SK-N-SH treated with all-trans-retinoic acid at 6 μM for 48 hours (cell line): Measurements from ENCODE around the gene VPS25.

Experiments used
- ATAC-seq: fragments of 200-7000 bp; cut with Tn5 transposase; 3 replicates; pipeline ENCODE4 v1.9.1; 2020; ENCODE audit warnings: mild to moderate bottlenecking, moderate library complexity
- BACH2 ChIP-seq: fragments of 250-450 bp; sonication (Bioruptor Pico); IDR thresholded peaks from 2 replicates; pipeline ENCODE4 v1.9.0; 2021; ENCODE audit warnings: mild to moderate bottlenecking, borderline replicate concordance
- ESRRG ChIP-seq: fragments of 250-450 bp; sonication (Bioruptor Pico); IDR thresholded peaks from 2 replicates; pipeline ENCODE4 v1.6.1; 2021; ENCODE audit warnings: mild to moderate bottlenecking
- GLIS3 ChIP-seq: fragments of 250-450 bp; sonication (Bioruptor Pico); IDR thresholded peaks from 2 replicates; pipeline ENCODE4 v1.5.0; 2020; ENCODE audit warnings: mild to moderate bottlenecking, moderate library complexity
- ISL1 ChIP-seq: fragments of 250-450 bp; sonication (Bioruptor Pico); IDR thresholded peaks from 2 replicates; pipeline ENCODE4 v2.1.2; 2022; ENCODE audit warnings: mild to moderate bottlenecking, moderate library complexity
- OSR1 ChIP-seq: fragments of 250-450 bp; sonication (Bioruptor Pico); IDR thresholded peaks from 2 replicates; pipeline ENCODE4 v1.8.0; 2022; ENCODE audit warnings: moderate library complexity, mild to moderate bottlenecking, inconsistent platforms
- PPARA ChIP-seq: fragments of 250-450 bp; sonication (Bioruptor Pico); IDR thresholded peaks from 2 replicates; pipeline ENCODE4 v1.5.0; 2020; ENCODE audit warnings: mild to moderate bottlenecking, borderline replicate concordance
- RARB ChIP-seq: fragments of 250-450 bp; sonication (Bioruptor Pico); IDR thresholded peaks from 2 replicates; pipeline ENCODE4 v1.8.0; 2021; ENCODE audit warnings: mild to moderate bottlenecking, moderate library complexity
- TOX ChIP-seq: fragments of 250-450 bp; sonication (Bioruptor Pico); IDR thresholded peaks from 2 replicates; pipeline ENCODE4 v1.8.0; 2021; ENCODE audit warnings: mild to moderate bottlenecking, moderate library complexity, borderline replicate concordance
- ZFP3 ChIP-seq: fragments of 250-450 bp; sonication (Bioruptor Pico); IDR thresholded peaks from 2 replicates; pipeline ENCODE4 v1.5.0; 2020; ENCODE audit warnings: mild to moderate bottlenecking, moderate library complexity
- ZFP30 ChIP-seq: fragments of 450-650 bp; formaldehyde crosslinking; IDR thresholded peaks from 2 replicates; pipeline ENCODE4 v1.5.0; 2022; ENCODE audit warnings: mild to moderate bottlenecking, moderate library complexity
- ZNF565 ChIP-seq: fragments of 450-650 bp; formaldehyde crosslinking; conservative IDR thresholded peaks from 2 replicates; pipeline ENCODE4 v1.5.0; 2020; ENCODE audit warnings: low read depth, mild to moderate bottlenecking, moderate library complexity
- ZNF8 ChIP-seq: fragments of 450-650 bp; formaldehyde crosslinking; IDR thresholded peaks from 2 replicates; pipeline ENCODE4 v1.5.0; 2020; ENCODE audit warnings: mild to moderate bottlenecking, moderate library complexity
- TF ChIP-seq, protein P1 (sequence below): fragments of 250-450 bp; sonication (Bioruptor Pico); IDR thresholded peaks from 2 replicates; pipeline ENCODE4 v1.8.0; 2020; ENCODE audit warnings: mild to moderate bottlenecking, moderate library complexity, borderline replicate concordance
- TF ChIP-seq, protein P2 (sequence below): fragments of 250-450 bp; sonication (Bioruptor Pico); IDR thresholded peaks from 2 replicates; pipeline ENCODE4 v1.5.1; 2020; ENCODE audit warnings: low read depth, mild to moderate bottlenecking, moderate library complexity
- TF ChIP-seq, protein P3 (sequence below): fragments of 250-450 bp; sonication (Bioruptor Pico); IDR thresholded peaks from 2 replicates; pipeline ENCODE4 v1.5.1; 2021; ENCODE audit warnings: mild to moderate bottlenecking, moderate library complexity
- TF ChIP-seq, protein P4 (sequence below): fragments of 250-450 bp; sonication (Bioruptor Pico); IDR thresholded peaks from 2 replicates; pipeline ENCODE4 v1.8.0; 2021; ENCODE audit warnings: low read depth, mild to moderate bottlenecking, moderate library complexity, borderline replicate concordance

The VPS25 gene

DNA sequence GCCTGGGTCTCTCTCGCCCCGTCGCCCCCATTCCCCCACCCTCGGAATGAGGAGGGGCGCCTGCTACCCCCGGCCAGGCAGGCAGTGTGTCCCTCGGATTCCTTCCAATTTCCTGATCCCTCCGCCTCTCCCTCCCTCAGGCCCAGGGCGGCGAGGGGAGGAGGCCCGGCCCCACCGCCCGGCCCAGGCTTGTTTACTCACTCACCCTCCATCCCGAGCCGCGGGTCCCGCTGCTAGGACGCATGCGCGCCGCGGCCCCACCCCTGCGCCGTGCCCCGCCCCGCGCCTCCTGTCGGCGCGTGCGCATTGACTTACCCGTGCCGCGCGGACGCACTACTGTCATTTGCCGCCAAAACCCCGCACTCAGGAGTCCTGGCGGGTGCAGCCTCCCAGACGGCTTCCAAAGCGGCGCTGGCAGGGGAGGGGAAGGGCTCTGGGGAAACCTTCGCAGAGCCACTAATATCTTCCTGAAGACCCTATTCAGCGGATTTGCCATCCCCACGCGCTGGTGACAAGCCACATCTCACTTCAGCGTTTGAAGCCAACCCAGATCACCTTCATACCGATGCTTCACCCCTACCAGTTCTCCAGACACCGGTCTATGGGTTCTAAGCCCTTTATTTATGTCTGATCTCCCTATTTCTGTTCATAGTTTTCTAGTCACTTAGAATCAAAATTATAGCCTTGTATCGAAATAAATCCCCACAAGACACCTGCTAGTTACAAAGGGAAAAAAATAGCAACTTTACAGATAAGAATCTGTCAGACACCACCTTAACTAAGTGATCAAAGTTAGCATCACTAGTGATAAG is 28.2 kb upstream of the VPS25 start, which contains the start of gene EZH1 (continued):
- TF ChIP-seq GLIS3: no peak
- TF ChIP-seq, all 23 proteins: peak for 0

DNA sequence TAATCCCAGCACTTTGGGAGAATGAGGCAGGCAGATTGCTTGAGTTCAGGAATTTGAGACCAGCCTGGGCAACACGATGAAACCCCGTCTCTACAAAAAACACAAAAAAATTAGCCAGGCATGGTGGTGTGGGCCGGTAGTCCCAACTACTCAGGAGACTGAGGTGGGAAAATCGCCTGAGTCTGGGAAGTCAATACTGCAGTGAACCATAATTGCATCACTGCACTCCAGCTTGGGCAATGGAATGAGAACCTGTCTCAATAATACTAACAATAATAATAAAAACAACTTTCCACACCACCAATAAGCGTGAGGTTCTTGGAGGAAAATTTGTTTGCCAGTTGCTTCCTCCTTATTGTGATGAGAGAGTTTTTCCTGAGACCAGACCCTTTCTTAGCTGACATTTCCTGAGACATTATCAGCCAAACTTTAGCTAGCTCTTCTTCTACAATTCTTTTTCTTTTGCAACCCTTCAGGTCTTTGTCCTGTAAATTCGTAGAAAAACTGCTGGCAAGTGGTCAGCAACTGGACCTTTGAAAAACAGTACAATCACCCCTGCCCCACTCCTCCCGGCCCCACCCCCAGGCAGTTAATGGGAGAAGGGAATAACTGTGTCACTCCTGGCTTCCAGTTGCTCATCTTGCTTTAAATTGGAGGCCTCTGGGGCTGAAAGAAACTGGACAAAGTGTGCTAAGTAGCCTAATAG is 24.9 kb upstream of the VPS25 start:
- ATAC-seq: no peak
- no peak for TF ChIP-seq PPARA (CRISPR knock-in tag)
- TF ChIP-seq, protein P1, sequence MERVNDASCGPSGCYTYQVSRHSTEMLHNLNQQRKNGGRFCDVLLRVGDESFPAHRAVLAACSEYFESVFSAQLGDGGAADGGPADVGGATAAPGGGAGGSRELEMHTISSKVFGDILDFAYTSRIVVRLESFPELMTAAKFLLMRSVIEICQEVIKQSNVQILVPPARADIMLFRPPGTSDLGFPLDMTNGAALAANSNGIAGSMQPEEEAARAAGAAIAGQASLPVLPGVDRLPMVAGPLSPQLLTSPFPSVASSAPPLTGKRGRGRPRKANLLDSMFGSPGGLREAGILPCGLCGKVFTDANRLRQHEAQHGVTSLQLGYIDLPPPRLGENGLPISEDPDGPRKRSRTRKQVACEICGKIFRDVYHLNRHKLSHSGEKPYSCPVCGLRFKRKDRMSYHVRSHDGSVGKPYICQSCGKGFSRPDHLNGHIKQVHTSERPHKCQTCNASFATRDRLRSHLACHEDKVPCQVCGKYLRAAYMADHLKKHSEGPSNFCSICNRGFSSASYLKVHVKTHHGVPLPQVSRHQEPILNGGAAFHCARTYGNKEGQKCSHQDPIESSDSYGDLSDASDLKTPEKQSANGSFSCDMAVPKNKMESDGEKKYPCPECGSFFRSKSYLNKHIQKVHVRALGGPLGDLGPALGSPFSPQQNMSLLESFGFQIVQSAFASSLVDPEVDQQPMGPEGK: no peak
- TF ChIP-seq, protein P2, sequence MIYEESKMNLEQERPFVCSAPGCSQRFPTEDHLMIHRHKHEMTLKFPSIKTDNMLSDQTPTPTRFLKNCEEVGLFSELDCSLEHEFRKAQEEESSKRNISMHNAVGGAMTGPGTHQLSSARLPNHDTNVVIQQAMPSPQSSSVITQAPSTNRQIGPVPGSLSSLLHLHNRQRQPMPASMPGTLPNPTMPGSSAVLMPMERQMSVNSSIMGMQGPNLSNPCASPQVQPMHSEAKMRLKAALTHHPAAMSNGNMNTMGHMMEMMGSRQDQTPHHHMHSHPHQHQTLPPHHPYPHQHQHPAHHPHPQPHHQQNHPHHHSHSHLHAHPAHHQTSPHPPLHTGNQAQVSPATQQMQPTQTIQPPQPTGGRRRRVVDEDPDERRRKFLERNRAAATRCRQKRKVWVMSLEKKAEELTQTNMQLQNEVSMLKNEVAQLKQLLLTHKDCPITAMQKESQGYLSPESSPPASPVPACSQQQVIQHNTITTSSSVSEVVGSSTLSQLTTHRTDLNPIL: no peak
- TF ChIP-seq BACH2 (CRISPR knock-in tag): no peak
- TF ChIP-seq ESRRG: no peak
- no peak for TF ChIP-seq ZFP30
- TF ChIP-seq RARB (CRISPR knock-in tag): no peak
- TF ChIP-seq ZNF565: no peak
- no peak for TF ChIP-seq ZFP3 (CRISPR knock-in tag)
- no peak for TF ChIP-seq ZNF8
- TF ChIP-seq, protein P3, sequence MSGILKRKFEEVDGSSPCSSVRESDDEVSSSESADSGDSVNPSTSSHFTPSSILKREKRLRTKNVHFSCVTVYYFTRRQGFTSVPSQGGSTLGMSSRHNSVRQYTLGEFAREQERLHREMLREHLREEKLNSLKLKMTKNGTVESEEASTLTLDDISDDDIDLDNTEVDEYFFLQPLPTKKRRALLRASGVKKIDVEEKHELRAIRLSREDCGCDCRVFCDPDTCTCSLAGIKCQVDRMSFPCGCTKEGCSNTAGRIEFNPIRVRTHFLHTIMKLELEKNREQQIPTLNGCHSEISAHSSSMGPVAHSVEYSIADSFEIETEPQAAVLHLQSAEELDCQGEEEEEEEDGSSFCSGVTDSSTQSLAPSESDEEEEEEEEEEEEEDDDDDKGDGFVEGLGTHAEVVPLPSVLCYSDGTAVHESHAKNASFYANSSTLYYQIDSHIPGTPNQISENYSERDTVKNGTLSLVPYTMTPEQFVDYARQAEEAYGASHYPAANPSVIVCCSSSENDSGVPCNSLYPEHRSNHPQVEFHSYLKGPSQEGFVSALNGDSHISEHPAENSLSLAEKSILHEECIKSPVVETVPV (CRISPR knock-in tag): no peak
- no peak for TF ChIP-seq OSR1 (CRISPR knock-in tag)
- no peak for TF ChIP-seq GLIS3
- TF ChIP-seq, all 23 proteins: peak for 0

DNA sequence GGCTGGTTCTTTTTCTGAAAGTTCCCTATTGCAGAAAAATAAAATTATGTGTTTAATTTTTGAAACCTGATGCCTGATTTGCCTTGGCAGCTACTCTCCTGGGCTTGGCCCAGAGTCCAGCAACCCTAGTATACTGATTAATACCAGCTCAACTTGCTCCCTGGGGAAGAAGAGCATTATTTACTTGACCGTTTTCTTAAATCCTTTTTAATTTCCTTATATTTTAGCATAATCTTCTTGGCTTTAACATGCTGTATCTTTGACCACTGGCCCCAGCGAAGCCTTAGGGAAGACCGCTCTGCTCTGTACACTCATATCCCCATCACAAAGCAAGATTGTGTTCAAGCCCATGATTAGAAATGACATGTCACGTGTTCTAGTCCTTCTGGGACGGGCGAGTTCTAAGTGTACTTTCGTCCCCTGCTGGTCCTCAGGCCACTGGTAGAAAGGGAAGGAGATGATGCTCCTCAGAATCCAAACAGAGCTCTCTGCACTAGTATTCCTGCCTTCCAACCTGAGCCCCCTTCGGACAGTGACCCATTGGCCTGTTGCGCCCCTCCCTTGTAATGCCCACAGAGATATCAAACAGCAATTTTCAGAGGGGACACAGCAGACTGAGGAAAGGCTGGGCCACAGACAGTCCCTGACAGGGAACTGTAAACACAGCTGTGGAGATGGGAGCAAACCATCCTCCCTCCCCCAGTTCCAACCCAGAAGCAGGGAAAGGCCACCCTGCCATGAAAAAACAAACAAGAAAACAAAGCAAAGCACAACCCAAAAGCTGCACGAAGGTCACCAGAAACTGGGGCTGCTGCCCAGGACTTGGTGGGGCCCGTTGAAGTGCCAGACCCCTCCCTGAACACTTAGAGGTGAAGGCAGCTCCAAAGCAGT is 24.1 kb upstream of the VPS25 start:
- no peak for ATAC-seq
- TF ChIP-seq ZFP3 (CRISPR knock-in tag) (no peak), ZFP30 (no peak), ZNF565 (no peak), ISL1 (no peak), BACH2 (CRISPR knock-in tag) (no peak), TOX (CRISPR knock-in tag) (no peak)
- TF ChIP-seq, protein P4, sequence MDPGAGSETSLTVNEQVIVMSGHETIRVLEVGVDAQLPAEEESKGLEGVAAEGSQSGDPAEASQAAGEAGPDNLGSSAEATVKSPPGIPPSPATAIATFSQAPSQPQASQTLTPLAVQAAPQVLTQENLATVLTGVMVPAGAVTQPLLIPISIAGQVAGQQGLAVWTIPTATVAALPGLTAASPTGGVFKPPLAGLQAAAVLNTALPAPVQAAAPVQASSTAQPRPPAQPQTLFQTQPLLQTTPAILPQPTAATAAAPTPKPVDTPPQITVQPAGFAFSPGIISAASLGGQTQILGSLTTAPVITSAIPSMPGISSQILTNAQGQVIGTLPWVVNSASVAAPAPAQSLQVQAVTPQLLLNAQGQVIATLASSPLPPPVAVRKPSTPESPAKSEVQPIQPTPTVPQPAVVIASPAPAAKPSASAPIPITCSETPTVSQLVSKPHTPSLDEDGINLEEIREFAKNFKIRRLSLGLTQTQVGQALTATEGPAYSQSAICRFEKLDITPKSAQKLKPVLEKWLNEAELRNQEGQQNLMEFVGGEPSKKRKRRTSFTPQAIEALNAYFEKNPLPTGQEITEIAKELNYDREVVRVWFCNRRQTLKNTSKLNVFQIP (CRISPR knock-in tag): no peak
- TF ChIP-seq, protein P1: no peak
- TF ChIP-seq, protein P3 (CRISPR knock-in tag): no peak
- TF ChIP-seq, all 23 proteins: peak for 0
